AG04450 (cell line): ENCODE measurements around the gene NLGN4X. TPM values are rescaled to one million over a fixed set of nuclear protein-coding genes. Genes with fewer than 3 reads are reported as not detected.

Source experiments
- CTCF ChIA-PET: fragments of 300-600, 350-600 bp; formaldehyde crosslinking; extraction: SDS; loops from one replicate; lab custom pipeline; 2022; ENCODE audit warnings: antibody characterized with exemption, inconsistent platforms; lab: Charles Lee
- POLR2A ChIA-PET: fragments of 350-600 bp; formaldehyde crosslinking; extraction: SDS; loops from one replicate; lab custom pipeline; 2021; ENCODE audit warnings: antibody characterized with exemption, inconsistent platforms; lab: Yijun Ruan, JAX
- DNase-seq: peaks from one replicate; pipeline ENCODE4 v3.0.0-alpha.2; 2011; ENCODE audit warnings: low read depth, low spot score
- H3K27ac ChIP-seq: one replicate; pipeline ENCODE4 v1.5.1; 2012; ENCODE audit warnings: low read depth, low read length, control low read depth
- H3K27me3 ChIP-seq: one replicate; pipeline ENCODE4 v1.6.0; 2012; ENCODE audit warnings: low read length; ENCODE audit not compliant: control insufficient read depth, insufficient read depth
- H3K4me3 ChIP-seq: 2 replicates; pipeline ENCODE4 v1.5.1; 2011; ENCODE audit warnings: mild to moderate bottlenecking, low read depth, low read length, control low read depth
- H3K9me3 ChIP-seq: 2 replicates; pipeline ENCODE4 v1.5.1; 2012; ENCODE audit warnings: low read length; ENCODE audit not compliant: control insufficient read depth, insufficient read depth
- polyA plus RNA-seq: library from polyadenylated mRNA; depleted of rRNA; stranded (reverse); fragments of >200 nt; gene quantifications from 2 replicates; pipeline ENCODE4 v1.2.3, GENCODE V29; 2011
- TF ChIP-seq, protein P1 (sequence below): IDR thresholded peaks from 2 replicates; pipeline ENCODE4 v1.5.1; 2011; ENCODE audit warnings: low read depth, low read length, control low read depth, inconsistent platforms

Gene NLGN4X
- polyA plus RNA-seq, 1 experiment: not detected

DNA sequence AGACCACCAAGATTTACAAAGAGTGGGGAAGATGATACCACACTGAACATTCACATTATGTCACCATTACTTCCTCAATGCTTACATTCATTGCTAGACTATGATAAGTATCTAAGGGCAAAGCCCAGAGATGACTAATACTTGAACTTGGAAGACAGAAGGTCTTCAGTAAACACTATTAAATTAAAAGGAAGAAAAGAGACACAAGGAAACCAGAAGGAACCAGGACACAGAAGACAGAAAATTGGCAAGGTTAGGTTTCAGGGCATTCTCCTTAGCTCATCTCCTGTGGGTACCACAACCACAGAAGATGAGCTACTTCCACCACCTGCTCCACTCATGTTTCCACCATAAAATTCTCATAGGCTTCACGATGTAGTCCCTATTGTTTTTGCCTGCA lies 64.9 kb downstream of the NLGN4X start:
- no peak overlapping the region for H3K4me3 ChIP-seq
- DNase-seq: no peak
- ChIA-PET POLR2A (no interaction called here), CTCF (no interaction called here)
- TF ChIP-seq, protein P1, sequence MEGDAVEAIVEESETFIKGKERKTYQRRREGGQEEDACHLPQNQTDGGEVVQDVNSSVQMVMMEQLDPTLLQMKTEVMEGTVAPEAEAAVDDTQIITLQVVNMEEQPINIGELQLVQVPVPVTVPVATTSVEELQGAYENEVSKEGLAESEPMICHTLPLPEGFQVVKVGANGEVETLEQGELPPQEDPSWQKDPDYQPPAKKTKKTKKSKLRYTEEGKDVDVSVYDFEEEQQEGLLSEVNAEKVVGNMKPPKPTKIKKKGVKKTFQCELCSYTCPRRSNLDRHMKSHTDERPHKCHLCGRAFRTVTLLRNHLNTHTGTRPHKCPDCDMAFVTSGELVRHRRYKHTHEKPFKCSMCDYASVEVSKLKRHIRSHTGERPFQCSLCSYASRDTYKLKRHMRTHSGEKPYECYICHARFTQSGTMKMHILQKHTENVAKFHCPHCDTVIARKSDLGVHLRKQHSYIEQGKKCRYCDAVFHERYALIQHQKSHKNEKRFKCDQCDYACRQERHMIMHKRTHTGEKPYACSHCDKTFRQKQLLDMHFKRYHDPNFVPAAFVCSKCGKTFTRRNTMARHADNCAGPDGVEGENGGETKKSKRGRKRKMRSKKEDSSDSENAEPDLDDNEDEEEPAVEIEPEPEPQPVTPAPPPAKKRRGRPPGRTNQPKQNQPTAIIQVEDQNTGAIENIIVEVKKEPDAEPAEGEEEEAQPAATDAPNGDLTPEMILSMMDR: no peak
- no peaks in the 10 kb centered on the region for H3K9me3 ChIP-seq
- no peak overlapping the region for H3K27ac ChIP-seq
- H3K27me3 ChIP-seq: no peaks in the 10 kb centered on the region

DNA sequence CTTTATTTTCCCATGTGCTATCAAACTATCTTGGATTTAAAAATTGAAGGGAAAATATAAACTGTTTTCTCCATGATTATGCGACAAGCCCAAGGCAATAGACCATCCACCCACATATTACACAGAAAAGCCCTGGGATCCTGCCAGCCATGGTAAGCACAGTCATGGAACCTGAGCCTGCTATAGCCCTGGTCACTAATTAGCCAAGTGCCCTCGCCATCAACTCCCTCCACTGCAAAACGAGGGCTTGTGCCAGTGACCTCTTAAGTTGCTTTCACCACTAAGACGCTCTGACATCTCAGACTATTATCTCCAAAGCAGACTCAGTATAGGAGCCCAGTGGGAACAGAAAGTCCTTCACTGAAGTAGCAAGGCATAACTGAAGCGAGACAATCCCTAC lies 69.2 kb downstream of the NLGN4X start:
- H3K27me3 ChIP-seq: no peaks in the 10 kb centered on the region
- TF ChIP-seq, protein P1: no peak
- ChIA-PET POLR2A (no interaction called here), CTCF (no interaction called here)
- DNase-seq: no peak
- H3K9me3 ChIP-seq: no peaks in the 10 kb centered on the region
- no peak overlapping the region for H3K27ac ChIP-seq
- H3K4me3 ChIP-seq: no peak overlapping the region

DNA sequence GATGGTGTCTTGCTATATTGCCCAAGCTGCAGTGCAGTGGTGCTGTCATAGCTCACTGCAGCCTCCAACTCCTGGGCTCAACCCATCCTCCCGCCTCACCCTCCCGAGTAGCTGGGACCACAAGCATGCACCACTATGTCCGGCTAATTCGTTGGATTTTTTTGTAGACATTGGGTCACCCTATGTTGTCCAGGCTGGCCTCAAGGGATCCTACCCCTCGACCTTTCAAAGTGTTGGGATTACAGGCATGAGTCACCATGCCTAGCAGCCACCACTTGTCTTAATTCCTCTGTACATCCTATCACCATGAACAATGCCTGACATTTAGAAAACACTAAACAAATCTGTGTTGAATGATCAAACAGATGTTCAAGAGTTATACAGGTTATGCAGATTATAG lies 76.7 kb downstream of the NLGN4X start:
- Histone ChIP-seq H3K27me3 (no peaks in the 10 kb centered on the region), H3K4me3 (no peak overlapping the region), H3K27ac (no peak overlapping the region), H3K9me3 (peaks cover 2% of the 10 kb centered on the region)
- ChIA-PET CTCF (no interaction called here), POLR2A (no interaction called here)
- TF ChIP-seq, protein P1: no peak
- DNase-seq: no peak

- TF ChIP-seq, protein P1: no peak
- H3K27me3 ChIP-seq: no peaks in the 10 kb centered on the region
- DNase-seq: no peak
- ChIA-PET CTCF (no interaction called here), POLR2A (no interaction called here)
- H3K9me3 ChIP-seq: peaks cover 2% of the 10 kb centered on the region
- H3K27ac ChIP-seq: no peak overlapping the region
- H3K4me3 ChIP-seq: no peak overlapping the region
Measured at GRCh38 chrX:6149060-6149872, 79.4 kb downstream of the NLGN4X start.

DNA sequence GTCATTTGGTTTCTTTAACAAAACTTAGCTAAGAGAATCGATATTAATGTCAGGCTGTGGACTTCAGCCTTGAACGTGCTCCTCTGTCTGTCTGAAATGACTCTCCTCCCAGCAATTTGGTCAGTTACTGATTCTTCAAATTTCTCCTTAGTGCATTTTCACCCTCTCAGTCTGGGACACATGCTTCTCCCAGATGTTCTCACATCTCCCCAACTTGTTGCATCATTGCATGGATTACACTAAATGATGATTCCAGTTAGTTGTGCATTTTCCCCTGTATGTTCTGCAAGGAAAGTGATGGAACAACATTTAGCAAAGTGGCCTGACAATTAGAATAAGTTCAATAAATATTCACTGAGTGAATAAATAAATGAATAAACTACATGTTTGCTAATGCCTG lies 94.4 kb downstream of the NLGN4X start:
- CTCF ChIA-PET: no interaction called here
- no peak for DNase-seq
- no peak overlapping the region for H3K27ac ChIP-seq
- TF ChIP-seq, protein P1: no peak
- H3K4me3 ChIP-seq: no peak overlapping the region
- peaks cover 3% of the 10 kb centered on the region; the same call in 1 of the 2 replicates for H3K9me3 ChIP-seq
- POLR2A ChIA-PET: no interaction called here
- H3K27me3 ChIP-seq: no peaks in the 10 kb centered on the region
